ENCODE results near the gene HSPA4. TPM values are rescaled to one million over a fixed set of nuclear protein-coding genes. Genes with fewer than 3 reads are reported as not detected.
"Not testable (repeated sequence)": the region's sequence is repeated elsewhere in the genome, so short reads cannot be mapped to it uniquely, and the experiment has no call there.

HSPA4 gene
- total and polyA plus RNA-seq, 5 experiments from 2014 or later, result 32.8 to 73.3 (median 40.4) TPM

GRCh38 chr5:133132717-133133116, 80.9 kb downstream of the HSPA4 start:
- POLR2A ChIA-PET, result no interaction called here
- Mint-ChIP-seq H3K4me3 (no peak overlapping the region), H3K36me3 (peaks cover 0 to 6% (median 0%) of the 10 kb centered on the region in 3 donors), H3K4me1 (peaks cover 0 to 3% (median 0%) of the 10 kb centered on the region in 4 donors), H3K27me3 (no peaks in the 10 kb centered on the region), H3K9me3 (peaks cover 0 to 10% (median 4%) of the 10 kb centered on the region in 9 donors), H3K27ac (no peak overlapping the region)
- ATAC-seq (no peak), DNase-seq (no peak)

- DNase-seq, H3K27ac Mint-ChIP-seq, POLR2A ChIA-PET, H3K4me3 Mint-ChIP-seq, H3K36me3 Mint-ChIP-seq, ATAC-seq, H3K4me1 Mint-ChIP-seq, H3K27me3 Mint-ChIP-seq: not testable (repeated sequence)
- peaks cover 0 to 10% (median 4%) of the 10 kb centered on the region in 9 donors for H3K9me3 Mint-ChIP-seq
These were observed 81.4 kb downstream of the HSPA4 start for GRCh38 chr5:133133241-133133640.

GRCh38 chr5:133136890-133137289, 85.1 kb downstream of the HSPA4 start:
- DNase-seq, H3K4me1 Mint-ChIP-seq, POLR2A ChIA-PET, ATAC-seq, H3K36me3 Mint-ChIP-seq, H3K27ac Mint-ChIP-seq, H3K27me3 Mint-ChIP-seq, H3K4me3 Mint-ChIP-seq: not testable (repeated sequence)
- peaks cover 0 to 10% (median 4%) of the 10 kb centered on the region in 9 donors for H3K9me3 Mint-ChIP-seq

- Mint-ChIP-seq H3K27me3 (peaks cover 0 to 5% (median 1%) of the 10 kb centered on the region in 5 donors), H3K4me1 (no peaks in the 10 kb centered on the region), H3K4me3 (no peak overlapping the region), H3K9me3 (peaks cover 0 to 23% (median 7%) of the 10 kb centered on the region in 9 donors), H3K36me3 (peaks cover 0 to 12% (median 11%) of the 10 kb centered on the region in 3 donors), H3K27ac (peak overlapping the region in 1 of 10 donors; percentile 35)
- DNase-seq (no peak), ATAC-seq (no peak)
- POLR2A ChIA-PET, result no interaction called here
These were observed 88.5 kb downstream of the HSPA4 start for GRCh38 chr5:133140311-133140710.

GRCh38 chr5:133141746-133142145, 89.9 kb downstream of the HSPA4 start:
- H3K27ac Mint-ChIP-seq, result no peak overlapping the region
- H3K9me3 Mint-ChIP-seq, result peaks cover 0 to 14% (median 3%) of the 10 kb centered on the region in 9 donors
- no peak overlapping the region for H3K4me3 Mint-ChIP-seq
- H3K27me3 Mint-ChIP-seq, result peaks cover 0 to 5% (median 1%) of the 10 kb centered on the region in 5 donors
- POLR2A ChIA-PET, result no interaction called here
- ATAC-seq, result no peak
- peaks cover 0 to 2% (median under 1%) of the 10 kb centered on the region in 4 donors for H3K4me1 Mint-ChIP-seq
- DNase-seq, result no peak
- peaks cover 0 to 12% (median 5%) of the 10 kb centered on the region in 3 donors for H3K36me3 Mint-ChIP-seq

- H3K36me3 Mint-ChIP-seq, result peaks cover 0 to 12% (median 5%) of the 10 kb centered on the region in 3 donors
- no peak overlapping the region for H3K4me3 Mint-ChIP-seq
- peaks cover 4 to 11% (median 6%) of the 10 kb centered on the region in 4 donors for H3K4me1 Mint-ChIP-seq
- DNase-seq (no peak), ATAC-seq (no peak)
- H3K27ac Mint-ChIP-seq, result no peak overlapping the region
- peaks cover 0 to 5% (median 1%) of the 10 kb centered on the region in 5 donors for H3K27me3 Mint-ChIP-seq
- POLR2A ChIA-PET, result no interaction called here
- H3K9me3 Mint-ChIP-seq, result peaks cover 0 to 14% (median 3%) of the 10 kb centered on the region in 9 donors
These were observed 91.0 kb downstream of the HSPA4 start for GRCh38 chr5:133142782-133143181.

GRCh38 chr5:133144245-133144981, 92.6 kb downstream of the HSPA4 start:
- Mint-ChIP-seq H3K4me3 (no peak overlapping the region), H3K27ac (no peak overlapping the region)
- no peak for ATAC-seq

GRCh38 chr5:133145436-133146170, 93.8 kb downstream of the HSPA4 start:
- no peak for ATAC-seq
- H3K9me3 Mint-ChIP-seq, result peaks cover 0 to 14% (median 3%) of the 10 kb centered on the region in 9 donors
- H3K36me3 Mint-ChIP-seq, result peaks cover 0 to 12% (median 5%) of the 10 kb centered on the region in 3 donors
- H3K4me3 Mint-ChIP-seq, result no peak overlapping the region
- no peak for DNase-seq
- peaks cover 0 to 2% (median 0%) of the 10 kb centered on the region in 5 donors for H3K27me3 Mint-ChIP-seq
- peak overlapping the region in 1 of 10 donors; percentile 17 for H3K27ac Mint-ChIP-seq
- H3K4me1 Mint-ChIP-seq, result peaks cover 17 to 29% (median 20%) of the 10 kb centered on the region in 4 donors
- POLR2A ChIA-PET, result no interaction called here

More at GRCh38 chr5:133144245-133144981, 92.6 kb downstream of the HSPA4 start:
- peaks cover 0 to 14% (median 3%) of the 10 kb centered on the region in 9 donors for H3K9me3 Mint-ChIP-seq
- peaks cover 0 to 12% (median 5%) of the 10 kb centered on the region in 3 donors for H3K36me3 Mint-ChIP-seq
- peaks cover 0 to 2% (median 1%) of the 10 kb centered on the region in 5 donors for H3K27me3 Mint-ChIP-seq
- peaks cover 17 to 27% (median 20%) of the 10 kb centered on the region in 4 donors for H3K4me1 Mint-ChIP-seq
- no peak for DNase-seq
- POLR2A ChIA-PET, result no interaction called here

GRCh38 chr5:133147411-133147810, 95.6 kb downstream of the HSPA4 start:
- DNase-seq (peak in 5 of 10 donors; percentile 1 to 34 (median 26)), ATAC-seq (peak; percentile 41 to 69)
- POLR2A ChIA-PET, result interaction anchor here (1.0 kb wide), 2 partner anchors 11 to 18 kb away, joined by 3 to 4 read pairs; no protein-coding TSS in a partner anchor
- Mint-ChIP-seq H3K9me3 (peaks cover 0 to 14% (median 3%) of the 10 kb centered on the region in 9 donors), H3K4me1 (peaks cover 17 to 29% (median 20%) of the 10 kb centered on the region in 4 donors), H3K4me3 (peak overlapping the region in 5 of 10 donors; percentile 1 to 56 (median 32)), H3K27ac (peak overlapping the region in 3 of 10 donors; percentile 13 to 76 (median 67)), H3K27me3 (peaks cover 0 to 2% (median 0%) of the 10 kb centered on the region in 5 donors), H3K36me3 (peaks cover 0 to 12% (median 5%) of the 10 kb centered on the region in 3 donors)

GRCh38 chr5:133147815-133148567, 96.2 kb downstream of the HSPA4 start:
- ATAC-seq, result peak in 1 of 2 donors; percentile 48
- POLR2A ChIA-PET, result interaction anchor here (1.0 kb wide), 2 partner anchors 10 to 19 kb away, joined by 3 to 4 read pairs; no protein-coding TSS in a partner anchor
- Mint-ChIP-seq H3K27me3 (peaks cover 0 to 1% (median 0%) of the 10 kb centered on the region in 5 donors), H3K27ac (peak overlapping the region in 8 of 10 donors; percentile 0 to 76 (median 18)), H3K4me3 (peak overlapping the region in 6 of 10 donors; percentile 1 to 56 (median 30)), H3K9me3 (peaks cover 0 to 14% (median 3%) of the 10 kb centered on the region in 9 donors), H3K36me3 (peaks cover 0 to 12% (median 5%) of the 10 kb centered on the region in 3 donors), H3K4me1 (peaks cover 17 to 29% (median 20%) of the 10 kb centered on the region in 4 donors)
- DNase-seq, result peak in 1 of 10 donors; percentile 15

GRCh38 chr5:133149345-133149744, 97.5 kb downstream of the HSPA4 start:
- Mint-ChIP-seq H3K27me3 (no peaks in the 10 kb centered on the region), H3K4me3 (no peak overlapping the region), H3K36me3 (peaks cover 0 to 3% (median 0%) of the 10 kb centered on the region in 3 donors), H3K27ac (peak overlapping the region in 3 of 10 donors; percentile 19 to 76 (median 74)), H3K9me3 (peaks cover 0 to 5% (median 0%) of the 10 kb centered on the region in 9 donors), H3K4me1 (peaks cover 17 to 29% (median 20%) of the 10 kb centered on the region in 4 donors)
- POLR2A ChIA-PET, result no interaction called here
- ATAC-seq, result no peak
- DNase-seq, result no peak
